Activated CD4-positive, alpha-beta T cell treated with anti-CD3 and anti-CD28 coated beads for 36 hours (primary cell): Measurements from ENCODE around the gene CCDC57. TPM values are rescaled to one million over a fixed set of nuclear protein-coding genes. Genes with fewer than 3 reads are reported as not detected.

Source experiments
- ATAC-seq: fragments of 200-7000 bp; cut with Tn5 transposase; one replicate; pipeline ENCODE4 v1.10.0; 2021; ENCODE audit warnings: mild to moderate bottlenecking, moderate library complexity
- CTCF ChIA-PET: fragments of 350-600 bp; sonication (Branson Sonifier 250); formaldehyde crosslinking; loops from one replicate; lab custom pipeline; 2021; ENCODE audit warnings: antibody characterized with exemption; lab: Charles Lee
- POLR2A ChIA-PET: fragments of 350-600 bp; sonication (Branson Sonifier 250); formaldehyde crosslinking; loops from one replicate; lab custom pipeline; 2021; ENCODE audit warnings: antibody characterized with exemption, inconsistent platforms; lab: Charles Lee
- DNase-seq: peaks from one replicate; pipeline ENCODE4 v3.0.0-alpha.2; 2020
- H3K27ac Mint-ChIP-seq: one replicate; pipeline ENCODE4 v1.8.0; 2021; ENCODE audit warnings: mixed read lengths
- H3K27me3 Mint-ChIP-seq: one replicate; pipeline ENCODE4 v1.8.0; 2021; ENCODE audit warnings: mixed read lengths
- H3K36me3 Mint-ChIP-seq: one replicate; pipeline ENCODE4 v1.8.0; 2021; ENCODE audit warnings: low read depth, mixed read lengths
- H3K4me1 Mint-ChIP-seq: one replicate; pipeline ENCODE4 v1.8.0; 2021; ENCODE audit warnings: mixed read lengths
- H3K4me3 Mint-ChIP-seq: one replicate; pipeline ENCODE4 v1.8.0; 2021; ENCODE audit warnings: mild to moderate bottlenecking, moderate library complexity, mixed read lengths
- H3K9me3 Mint-ChIP-seq: one replicate; pipeline ENCODE4 v1.8.0; 2021; ENCODE audit warnings: low read depth, mixed read lengths
- intact Hi-C, 2 experiments: fragments of 100-400 bp; cut with DNase I in 1 of 2; cut with micrococcal nuclease in 1 of 2; formaldehyde crosslinking; loops; one replicate each; pipeline versions ENCODE4 v1.14.2 to v1.15.1; 2022 to 2024; cut with DNase I, micrococcal nuclease
- total RNA-seq, 2 experiments: library from RNA; stranded (reverse); gene quantifications; one replicate each; pipeline ENCODE4 v1.2.3, GENCODE V29; 2021

The CCDC57 gene
- total RNA-seq, 2 experiments from 2014 or later = 41.6 to 43.8 TPM

- peak; percentile 89 for DNase-seq
- H3K4me1 Mint-ChIP-seq = peaks cover 52% of the 10 kb centered on the region
- peak overlapping the region; percentile 60 for H3K4me3 Mint-ChIP-seq
These were observed 6.7 kb downstream of the CCDC57 start for GRCh38 chr17:82205720-82206508.

GRCh38 chr17:82204831-82205719, 7.6 kb downstream of the CCDC57 start:
- intact Hi-C loops = loop anchor here in 1 of 2 experiments (5.0 kb wide), 1 partner anchor 98 kb away; no protein-coding TSS in a partner anchor
- Mint-ChIP-seq H3K4me3 (peak overlapping the region; percentile 60), H3K9me3 (no peaks in the 10 kb centered on the region), H3K36me3 (peaks cover 8% of the 10 kb centered on the region), H3K27me3 (no peaks in the 10 kb centered on the region), H3K27ac (peak overlapping the region; percentile 93), H3K4me1 (peaks cover 60% of the 10 kb centered on the region)
- CTCF ChIA-PET = interaction anchor here (0.6 to 2.5 kb wide), 5 partner anchors 15 to 322 kb away, joined by 3 to 19 read pairs (median 4); no protein-coding TSS in a partner anchor
- peak; percentile 79 for DNase-seq
- peak; percentile 72 for ATAC-seq
- POLR2A ChIA-PET = interaction anchor here (1.0 to 1.5 kb wide), 2 partner anchors 31 to 97 kb away, joined by 3 to 6 read pairs; no protein-coding TSS in a partner anchor

More at GRCh38 chr17:82205720-82206508, 6.7 kb downstream of the CCDC57 start:
- CTCF ChIA-PET = interaction anchor here (0.6 to 2.5 kb wide), 18 partner anchors 9 to 322 kb away, joined by 3 to 19 read pairs (median 4); partner anchors contain the start of genes CD7, DCXR and SLC16A3
- peaks cover 8% of the 10 kb centered on the region for H3K36me3 Mint-ChIP-seq
- H3K27me3 Mint-ChIP-seq = no peaks in the 10 kb centered on the region
- POLR2A ChIA-PET = interaction anchor here (0.6 to 1.5 kb wide), 4 partner anchors 30 to 168 kb away, joined by 3 to 6 read pairs (median 3); partner anchors contain the start of gene DCXR
- intact Hi-C loops = loop anchor here in 1 of 2 experiments (1.0 kb wide), 3 partner anchors 22 to 208 kb away; no protein-coding TSS in a partner anchor
- peak; percentile 76 for ATAC-seq
- H3K27ac Mint-ChIP-seq = peak overlapping the region; percentile 93
- H3K9me3 Mint-ChIP-seq = no peaks in the 10 kb centered on the region

- no peaks in the 10 kb centered on the region for H3K27me3 Mint-ChIP-seq
- CTCF ChIA-PET = interaction anchor here (0.8 to 1.5 kb wide), 3 partner anchors 12 to 106 kb away, joined by 3 to 4 read pairs (median 3); no protein-coding TSS in a partner anchor
- H3K27ac Mint-ChIP-seq = no peak overlapping the region
- intact Hi-C loops = loop anchor here in 1 of 2 experiments (5.0 kb wide), 1 partner anchor 97 kb away; no protein-coding TSS in a partner anchor
- H3K4me1 Mint-ChIP-seq = peaks cover 62% of the 10 kb centered on the region
- H3K36me3 Mint-ChIP-seq = peaks cover 12% of the 10 kb centered on the region
- DNase-seq (no peak), ATAC-seq (no peak)
- POLR2A ChIA-PET = no interaction called here
- no peak overlapping the region for H3K4me3 Mint-ChIP-seq
- H3K9me3 Mint-ChIP-seq = no peaks in the 10 kb centered on the region
These were observed 8.7 kb downstream of the CCDC57 start for GRCh38 chr17:82203920-82204319.

- H3K9me3 Mint-ChIP-seq = no peaks in the 10 kb centered on the region
- peaks cover 19% of the 10 kb centered on the region for H3K36me3 Mint-ChIP-seq
- ATAC-seq (no peak), DNase-seq (peak; percentile 68)
- ChIA-PET POLR2A (no interaction called here), CTCF (interaction anchor here (1.5 kb wide), 1 partner anchor 33 kb away, joined by 3 read pairs; no protein-coding TSS in a partner anchor)
- H3K4me3 Mint-ChIP-seq = peak overlapping the region; percentile 3
- H3K4me1 Mint-ChIP-seq = peaks cover 67% of the 10 kb centered on the region
- no peaks in the 10 kb centered on the region for H3K27me3 Mint-ChIP-seq
- intact Hi-C loops = loop anchor here in 1 of 2 experiments (5.0 kb wide), 1 partner anchor 96 kb away; no protein-coding TSS in a partner anchor
- peak overlapping the region; percentile 32 for H3K27ac Mint-ChIP-seq
These were observed 9.7 kb downstream of the CCDC57 start for GRCh38 chr17:82202981-82203380.

- peak overlapping the region; percentile 17 for H3K27ac Mint-ChIP-seq
- peak; percentile 41 for DNase-seq
- CTCF ChIA-PET = interaction anchor here (0.6 to 1.5 kb wide), 4 partner anchors 10 to 109 kb away, joined by 3 to 5 read pairs (median 4); partner anchors contain the start of gene CCDC57
- H3K4me3 Mint-ChIP-seq = no peak overlapping the region
- ATAC-seq = no peak
- no peaks in the 10 kb centered on the region for H3K9me3 Mint-ChIP-seq
- no peaks in the 10 kb centered on the region for H3K27me3 Mint-ChIP-seq
- intact Hi-C loops = loop anchor here in 1 of 2 experiments (5.0 kb wide), 1 partner anchor 94 kb away; no protein-coding TSS in a partner anchor
- peaks cover 66% of the 10 kb centered on the region for H3K4me1 Mint-ChIP-seq
- POLR2A ChIA-PET = no interaction called here
- peaks cover 18% of the 10 kb centered on the region for H3K36me3 Mint-ChIP-seq
These were observed 11.1 kb downstream of the CCDC57 start for GRCh38 chr17:82201498-82201910.

GRCh38 chr17:82200743-82201497, 11.7 kb downstream of the CCDC57 start:
- peak; percentile 86 for ATAC-seq
- Mint-ChIP-seq H3K4me3 (peak overlapping the region; percentile 16), H3K27me3 (no peaks in the 10 kb centered on the region), H3K9me3 (no peaks in the 10 kb centered on the region), H3K36me3 (peaks cover 20% of the 10 kb centered on the region), H3K4me1 (peaks cover 60% of the 10 kb centered on the region), H3K27ac (peak overlapping the region; percentile 83)
- DNase-seq = peak; percentile 76
- ChIA-PET CTCF (interaction anchor here (0.6 to 1.5 kb wide), 7 partner anchors 11 to 299 kb away, joined by 3 to 5 read pairs (median 4); partner anchors contain the start of gene CCDC57), POLR2A (no interaction called here)
- intact Hi-C loops = loop anchor here in 1 of 2 experiments (5.0 kb wide), 1 partner anchor 94 kb away; no protein-coding TSS in a partner anchor

- H3K27me3 Mint-ChIP-seq = no peaks in the 10 kb centered on the region
These were observed 12.5 kb downstream of the CCDC57 start for GRCh38 chr17:82200135-82200534.

GRCh38 chr17:82199496-82199895, 13.1 kb downstream of the CCDC57 start:
- Mint-ChIP-seq H3K27ac (no peak overlapping the region), H3K4me3 (no peak overlapping the region)
- CTCF ChIA-PET = interaction anchor here (0.8 kb wide), 1 partner anchor 225 kb away, joined by 3 read pairs; no protein-coding TSS in a partner anchor

More at GRCh38 chr17:82200135-82200534, 12.5 kb downstream of the CCDC57 start:
- Mint-ChIP-seq H3K4me1 (peaks cover 52% of the 10 kb centered on the region), H3K9me3 (no peaks in the 10 kb centered on the region), H3K36me3 (peaks cover 26% of the 10 kb centered on the region), H3K27ac (peak overlapping the region; percentile 83), H3K4me3 (no peak overlapping the region)
- ATAC-seq (no peak), DNase-seq (no peak)
- intact Hi-C loops = loop anchor here in 1 of 2 experiments (5.0 kb wide), 1 partner anchor 93 kb away; no protein-coding TSS in a partner anchor
- ChIA-PET POLR2A (no interaction called here), CTCF (interaction anchor here (1.1 kb wide), 2 partner anchors 12 to 170 kb away, joined by 3 to 4 read pairs; no protein-coding TSS in a partner anchor)

GRCh38 chr17:82198092-82198491, 14.6 kb downstream of the CCDC57 start:
- intact Hi-C loops = no loop called here
- Mint-ChIP-seq H3K9me3 (no peaks in the 10 kb centered on the region), H3K36me3 (peaks cover 39% of the 10 kb centered on the region), H3K27ac (no peak overlapping the region), H3K4me1 (peaks cover 37% of the 10 kb centered on the region), H3K4me3 (no peak overlapping the region), H3K27me3 (no peaks in the 10 kb centered on the region)
- no peak for ATAC-seq
- CTCF ChIA-PET = interaction anchor here (0.7 kb wide), 2 partner anchors 14 to 160 kb away, joined by 3 to 4 read pairs; partner anchors contain the start of gene DCXR
- DNase-seq = peak; percentile 33
- POLR2A ChIA-PET = no interaction called here

More at GRCh38 chr17:82199496-82199895, 13.1 kb downstream of the CCDC57 start:
- Mint-ChIP-seq H3K4me1 (peaks cover 47% of the 10 kb centered on the region), H3K36me3 (peaks cover 30% of the 10 kb centered on the region), H3K9me3 (no peaks in the 10 kb centered on the region), H3K27me3 (no peaks in the 10 kb centered on the region)
- DNase-seq (no peak), ATAC-seq (no peak)
- intact Hi-C loops = no loop called here
- POLR2A ChIA-PET = interaction anchor here (0.7 kb wide), 1 partner anchor 17 kb away, joined by 5 read pairs; no protein-coding TSS in a partner anchor
